ENCODE measurements around the gene BORCS5.

- no peak for TF ChIP-seq ISL1 (CRISPR knock-in tag; IDR thresholded peaks at IDR 0.05)
- no peak for TF ChIP-seq ESRRG (CRISPR knock-in tag; IDR thresholded peaks at IDR 0.05)
- no peak for TF ChIP-seq ZFP30 (CRISPR knock-in tag; IDR thresholded peaks at IDR 0.05)
- TF ChIP-seq TSHZ2 (CRISPR knock-in tag; IDR thresholded peaks at IDR 0.05) = no peak
- no peak for TF ChIP-seq ZFP3 (CRISPR knock-in tag; IDR thresholded peaks at IDR 0.05)
- no peak for TF ChIP-seq CREB5 (CRISPR knock-in tag; IDR thresholded peaks at IDR 0.05; ENCODE audit: low read depth)
- no peak for TF ChIP-seq ZNF565 (CRISPR knock-in tag; conservative IDR thresholded peaks at IDR 0.05; ENCODE audit: low read depth)
- TF ChIP-seq RARB (CRISPR knock-in tag; IDR thresholded peaks at IDR 0.05) = no peak
- no peak for TF ChIP-seq TCF4 (CRISPR knock-in tag; IDR thresholded peaks at IDR 0.05; ENCODE audit: borderline replicate concordance)
- TF ChIP-seq BACH2 (CRISPR knock-in tag; IDR thresholded peaks at IDR 0.05; ENCODE audit: borderline replicate concordance) = no peak
These were observed 84.0 kb downstream of the BORCS5 start for GRCh38 chr12:12440784-12441428.

All from SK-N-SH treated with all-trans-retinoic acid at 6 μM for 48 hours (cell line).